Esophagus (tissue), 2 donors: ENCODE data around the gene ERC2. TPM values are rescaled to one million over a fixed set of nuclear protein-coding genes. Genes with fewer than 3 reads are reported as not detected.
"Not testable (repeated sequence)": the region's sequence is repeated elsewhere in the genome, so short reads cannot be mapped to it uniquely, and the experiment has no call there.

Source experiments
- H3K27ac ChIP-seq, 2 donors: one replicate each; pipeline ENCODE4 v1.5.1; 2013; ENCODE audit warnings: low read depth in 2 of 2, mild to moderate bottlenecking in 2 of 2, inconsistent platforms in 1 of 2, low read length in 1 of 2, moderate library complexity in 1 of 2
- H3K27me3 ChIP-seq, 2 donors: one replicate each; pipeline ENCODE4 v1.6.1; 2013; ENCODE audit warnings: low read length in 2 of 2, control low read depth in 1 of 2, mild to moderate bottlenecking in 1 of 2; ENCODE audit not compliant: insufficient read depth in 2 of 2, control insufficient read depth in 1 of 2
- H3K36me3 ChIP-seq, 2 donors: one replicate each; pipeline ENCODE4 v1.6.1; 2013; ENCODE audit warnings: low read length in 1 of 2; ENCODE audit not compliant: control insufficient read depth in 2 of 2, insufficient read depth in 2 of 2
- H3K4me1 ChIP-seq, 2 donors: one replicate each; pipeline ENCODE4 v1.6.1; 2013; ENCODE audit warnings: low read length in 1 of 2; ENCODE audit not compliant: control insufficient read depth in 2 of 2, insufficient read depth in 2 of 2
- H3K4me3 ChIP-seq, 2 donors: one replicate each; pipeline ENCODE4 v1.5.1; 2013; ENCODE audit warnings: low read length in 2 of 2, mild to moderate bottlenecking in 2 of 2, low read depth in 1 of 2, moderate library complexity in 1 of 2
- H3K9me3 ChIP-seq, 2 donors: one replicate each; pipeline ENCODE4 v1.6.1; 2013; ENCODE audit warnings: mild to moderate bottlenecking in 2 of 2, low read depth in 1 of 2, low read length in 1 of 2, moderate library complexity in 1 of 2; ENCODE audit not compliant: control insufficient read depth in 2 of 2, insufficient read depth in 1 of 2
- WGBS, 2 donors: extraction: QIAGEN DNeasy Blood & Tissue Kit; methylation state at CpG; one replicate each; pipeline ENCODE4 v1.1.7; 2013; 5-methylcytosine and 5-hydroxymethylcytosine counted together
- polyA plus RNA-seq, 2 donors: library from polyadenylated mRNA; stranded (reverse); fragments of 200-250 nt; gene quantifications; one replicate each; pipeline ENCODE4 v1.2.3, GENCODE V29; 2013
- donor health status: healthy with polysubstance abuse.
- donor health status: Bipolar disorder and iron deficiency.

The ERC2 gene
- polyA plus RNA-seq, 2 donors = 0.18 to 0.20 TPM

- no peaks in the 10 kb centered on the region for H3K9me3 ChIP-seq
- no peaks in the 10 kb centered on the region for H3K4me1 ChIP-seq
- no peak overlapping the region for H3K4me3 ChIP-seq
- H3K36me3 ChIP-seq = no peaks in the 10 kb centered on the region
- H3K27me3 ChIP-seq = no peaks in the 10 kb centered on the region
- H3K27ac ChIP-seq = no peak overlapping the region
These were observed 398.5 kb downstream of the ERC2 start for GRCh38 chr3:56069766-56070165.

GRCh38 chr3:56066405-56066804, 401.9 kb downstream of the ERC2 start:
- H3K27ac ChIP-seq, H3K4me1 ChIP-seq, H3K27me3 ChIP-seq, H3K4me3 ChIP-seq, H3K36me3 ChIP-seq, H3K9me3 ChIP-seq: not testable (repeated sequence)
- WGBS, 2 donors = 86 to 91% methylated on average over 1 of the region's 1 CpG

GRCh38 chr3:56064684-56065083, 403.6 kb downstream of the ERC2 start:
- Histone ChIP-seq H3K36me3 (no peaks in the 10 kb centered on the region), H3K27me3 (no peaks in the 10 kb centered on the region), H3K9me3 (no peaks in the 10 kb centered on the region), H3K4me3 (no peak overlapping the region), H3K27ac (no peak overlapping the region), H3K4me1 (no peaks in the 10 kb centered on the region)

- Histone ChIP-seq H3K27ac (no peak overlapping the region), H3K27me3 (no peaks in the 10 kb centered on the region), H3K4me1 (no peaks in the 10 kb centered on the region), H3K4me3 (no peak overlapping the region), H3K36me3 (no peaks in the 10 kb centered on the region), H3K9me3 (no peaks in the 10 kb centered on the region)
- 38% methylated on average over 2 of the region's 2 CpGs for WGBS, 2 donors
These were observed 407.0 kb downstream of the ERC2 start for GRCh38 chr3:56061279-56061626.

- 65 to 73% methylated on average over 6 of the region's 6 CpGs for WGBS, 2 donors
- no peak overlapping the region for H3K4me3 ChIP-seq
- no peaks in the 10 kb centered on the region for H3K36me3 ChIP-seq
- H3K4me1 ChIP-seq = no peaks in the 10 kb centered on the region
- no peaks in the 10 kb centered on the region for H3K9me3 ChIP-seq
- H3K27me3 ChIP-seq = no peaks in the 10 kb centered on the region
- no peak overlapping the region for H3K27ac ChIP-seq
These were observed 407.6 kb downstream of the ERC2 start for GRCh38 chr3:56060521-56061278.

- H3K4me3 ChIP-seq = no peak overlapping the region
- H3K4me1 ChIP-seq = no peaks in the 10 kb centered on the region
- H3K36me3 ChIP-seq = no peaks in the 10 kb centered on the region
- 60 to 80% methylated on average over 1 of the region's 1 CpG for WGBS, 2 donors
- no peaks in the 10 kb centered on the region for H3K27me3 ChIP-seq
- H3K27ac ChIP-seq = no peak overlapping the region
- H3K9me3 ChIP-seq = no peaks in the 10 kb centered on the region
These were observed 408.5 kb downstream of the ERC2 start for GRCh38 chr3:56059731-56060130.

- H3K9me3 ChIP-seq = no peaks in the 10 kb centered on the region
- H3K27me3 ChIP-seq = no peaks in the 10 kb centered on the region
- no peak overlapping the region for H3K27ac ChIP-seq
- no peaks in the 10 kb centered on the region for H3K4me1 ChIP-seq
- no peak overlapping the region for H3K4me3 ChIP-seq
- no peaks in the 10 kb centered on the region for H3K36me3 ChIP-seq
These were observed 412.3 kb downstream of the ERC2 start for GRCh38 chr3:56055951-56056350.

GRCh38 chr3:56055546-56055945, 412.7 kb downstream of the ERC2 start:
- Histone ChIP-seq H3K27me3 (no peaks in the 10 kb centered on the region), H3K27ac (no peak overlapping the region), H3K4me1 (no peaks in the 10 kb centered on the region), H3K9me3 (no peaks in the 10 kb centered on the region), H3K36me3 (no peaks in the 10 kb centered on the region), H3K4me3 (no peak overlapping the region)
- 71 to 79% methylated on average over 4 of the region's 4 CpGs for WGBS, 2 donors

- Histone ChIP-seq H3K9me3 (no peaks in the 10 kb centered on the region), H3K4me1 (no peaks in the 10 kb centered on the region), H3K36me3 (no peaks in the 10 kb centered on the region), H3K27me3 (no peaks in the 10 kb centered on the region), H3K27ac (no peak overlapping the region), H3K4me3 (no peak overlapping the region)
- 78 to 81% methylated on average over 10 of the region's 10 CpGs for WGBS, 2 donors
These were observed 413.4 kb downstream of the ERC2 start for GRCh38 chr3:56054844-56055243.

GRCh38 chr3:56053727-56054126, 414.5 kb downstream of the ERC2 start:
- WGBS, 2 donors = 57 to 65% methylated on average over 3 of the region's 3 CpGs
- Histone ChIP-seq H3K4me3 (no peak overlapping the region), H3K27me3 (no peaks in the 10 kb centered on the region), H3K9me3 (no peaks in the 10 kb centered on the region), H3K27ac (no peak overlapping the region), H3K4me1 (peaks cover 0 to 2% of the 10 kb centered on the region in 2 donors), H3K36me3 (no peaks in the 10 kb centered on the region)
